Measurements from ENCODE around the gene BAIAP2.

- TF ChIP-seq POLR2A (IDR thresholded peaks at IDR 0.05; ENCODE audit: low read depth, low read length) (no peak), CTCF (IDR thresholded peaks at IDR 0.05; ENCODE audit: extremely low read depth in 1 of 2, insufficient read depth in 1 of 2, low read depth in 1 of 2, low read length in 2 of 2) (no peak), MYC (IDR thresholded peaks at IDR 0.05; ENCODE audit: low read depth, low read length) (no peak), POLR2AphosphoS5 (IDR thresholded peaks at IDR 0.05; ENCODE audit: insufficient read depth, low read depth, low read length) (no peak), EZH2 (IDR thresholded peaks at IDR 0.05; ENCODE audit: borderline replicate concordance, low read depth, low read length, severe bottlenecking) (no peak), JUN (IDR thresholded peaks at IDR 0.05; ENCODE audit: borderline replicate concordance, insufficient read depth, insufficient read length, low read depth) (no peak), GATA2 (IDR thresholded peaks at IDR 0.05; ENCODE audit: insufficient read depth, insufficient read length, low read depth, low read length) (no peak)
- TF ChIP-seq, protein P1, sequence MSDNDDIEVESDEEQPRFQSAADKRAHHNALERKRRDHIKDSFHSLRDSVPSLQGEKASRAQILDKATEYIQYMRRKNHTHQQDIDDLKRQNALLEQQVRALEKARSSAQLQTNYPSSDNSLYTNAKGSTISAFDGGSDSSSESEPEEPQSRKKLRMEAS (IDR thresholded peaks at IDR 0.05; ENCODE audit: insufficient read depth, insufficient read length) = no peak
These were observed 21.3 kb upstream of the BAIAP2 start for GRCh38 chr17:81013642-81014041.

All from endothelial cell of umbilical vein (primary cell).